ENCODE measurements around the gene SLC26A2. TPM values are rescaled to one million over a fixed set of nuclear protein-coding genes. Genes with fewer than 3 reads are reported as not detected.

Gene SLC26A2
- total and polyA plus RNA-seq, 2 donors (not counting 1 experiment from before 2014, with no cell fraction given): 2.1 to 13.2 TPM

DNA sequence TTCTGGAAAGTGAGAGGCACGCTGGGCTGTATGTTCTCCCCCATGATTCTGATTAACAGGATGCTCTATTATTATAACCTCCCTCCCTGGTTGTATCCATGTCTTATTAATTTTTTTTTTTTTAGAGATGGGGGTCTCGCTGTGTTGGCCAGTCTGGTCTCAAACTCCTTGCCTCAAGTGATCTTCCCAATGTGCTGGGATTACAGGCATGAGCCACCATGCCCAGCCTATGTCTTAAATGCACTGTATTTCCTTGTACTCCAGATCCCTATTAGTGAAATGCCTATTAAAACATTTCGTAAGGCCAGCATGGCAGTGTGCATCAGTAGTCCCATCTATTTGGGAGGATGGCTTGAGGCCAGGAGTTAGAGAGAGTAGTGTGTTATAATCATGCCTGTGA is 32.9 kb downstream of the SLC26A2 start:
- H3K27ac ChIP-seq (ENCODE audit: low read length in 2 of 2): no peak overlapping the region
- no peaks in the 10 kb centered on the region for H4K20me1 ChIP-seq (ENCODE audit: control insufficient read depth, insufficient read depth, low read length, poor library complexity, severe bottlenecking)
- no CpG with 5 or more reads among the region's 3 CpGs for WGBS (ENCODE audit: insufficient coverage)
- H3K9ac ChIP-seq (ENCODE audit: low read length): no peak overlapping the region
- no peaks in the 10 kb centered on the region for H3K9me3 Mint-ChIP-seq (ENCODE audit: insufficient read depth)
- H3K4me1 Mint-ChIP-seq: no peaks in the 10 kb centered on the region
- POLR2A ChIA-PET: interaction anchor here (0.8 kb wide), 1 partner anchor 12 kb away, joined by 3 read pairs; no protein-coding TSS in a partner anchor
- CTCF ChIA-PET: interaction anchor here (0.8 to 5.2 kb wide), 11 partner anchors 9 to 359 kb away, joined by 3 to 194 read pairs (median 6); partner anchors contain the start of gene PPARGC1B
- peaks cover 0 to 14% of the 10 kb centered on the region in 2 experiments for H3K36me3 ChIP-seq (replicated peaks in 1 of 2; ENCODE audit: control extremely low read depth in 1 of 2, control insufficient read depth in 1 of 2, extremely low read depth in 1 of 2, insufficient read depth in 2 of 2, low read length in 1 of 2)
- ATAC-seq (ENCODE audit: low read depth): no peak
- H3K4me1 ChIP-seq (ENCODE audit: control insufficient read depth in 2 of 2, insufficient read depth in 2 of 2, low read length in 2 of 2): no peaks in the 10 kb centered on the region
- no peaks in the 10 kb centered on the region for H3K9me3 ChIP-seq (ENCODE audit: control extremely low read depth in 1 of 3, control insufficient read depth in 2 of 3, insufficient read depth in 1 of 3, low read length in 2 of 3)
- no peak overlapping the region for H3K4me3 Mint-ChIP-seq
- H3K27me3 Mint-ChIP-seq: no peaks in the 10 kb centered on the region
- TF ChIP-seq, protein P1, sequence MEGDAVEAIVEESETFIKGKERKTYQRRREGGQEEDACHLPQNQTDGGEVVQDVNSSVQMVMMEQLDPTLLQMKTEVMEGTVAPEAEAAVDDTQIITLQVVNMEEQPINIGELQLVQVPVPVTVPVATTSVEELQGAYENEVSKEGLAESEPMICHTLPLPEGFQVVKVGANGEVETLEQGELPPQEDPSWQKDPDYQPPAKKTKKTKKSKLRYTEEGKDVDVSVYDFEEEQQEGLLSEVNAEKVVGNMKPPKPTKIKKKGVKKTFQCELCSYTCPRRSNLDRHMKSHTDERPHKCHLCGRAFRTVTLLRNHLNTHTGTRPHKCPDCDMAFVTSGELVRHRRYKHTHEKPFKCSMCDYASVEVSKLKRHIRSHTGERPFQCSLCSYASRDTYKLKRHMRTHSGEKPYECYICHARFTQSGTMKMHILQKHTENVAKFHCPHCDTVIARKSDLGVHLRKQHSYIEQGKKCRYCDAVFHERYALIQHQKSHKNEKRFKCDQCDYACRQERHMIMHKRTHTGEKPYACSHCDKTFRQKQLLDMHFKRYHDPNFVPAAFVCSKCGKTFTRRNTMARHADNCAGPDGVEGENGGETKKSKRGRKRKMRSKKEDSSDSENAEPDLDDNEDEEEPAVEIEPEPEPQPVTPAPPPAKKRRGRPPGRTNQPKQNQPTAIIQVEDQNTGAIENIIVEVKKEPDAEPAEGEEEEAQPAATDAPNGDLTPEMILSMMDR (IDR thresholded peaks at IDR 0.05): no peak
- TF ChIP-seq EZH2 (IDR thresholded peaks at IDR 0.05; ENCODE audit: borderline replicate concordance, insufficient read depth, low read depth, low read length, poor library complexity, severe bottlenecking): no peak
- no peaks in the 10 kb centered on the region for H3K27me3 ChIP-seq (replicated peaks in 1 of 4; ENCODE audit: control extremely low read depth in 1 of 4, control insufficient read depth in 3 of 4, insufficient read depth in 4 of 4, low read length in 3 of 4)
- H3K79me2 ChIP-seq (ENCODE audit: control insufficient read depth, insufficient read depth, low read length): no peaks in the 10 kb centered on the region
- intact Hi-C loops (cut with micrococcal nuclease): loop anchor here (10.0 kb wide), 1 partner anchor 639 kb away; the partner anchor contains the start of gene PCYOX1L
- DNase-seq: no peak
- H3K4me3 ChIP-seq (ENCODE audit: control extremely low read depth in 1 of 5, extremely low read depth in 1 of 5, insufficient read depth in 1 of 5, low read depth in 2 of 5, low read length in 4 of 5): no peak overlapping the region
- no peak overlapping the region for H3K27ac Mint-ChIP-seq
- H3K4me2 ChIP-seq (replicated peaks; ENCODE audit: low read depth, low read length, poor library complexity, severe bottlenecking): no peak overlapping the region
- no peak overlapping the region for H2AFZ ChIP-seq (ENCODE audit: insufficient read depth, low read depth, low read length, poor library complexity, severe bottlenecking)

DNA sequence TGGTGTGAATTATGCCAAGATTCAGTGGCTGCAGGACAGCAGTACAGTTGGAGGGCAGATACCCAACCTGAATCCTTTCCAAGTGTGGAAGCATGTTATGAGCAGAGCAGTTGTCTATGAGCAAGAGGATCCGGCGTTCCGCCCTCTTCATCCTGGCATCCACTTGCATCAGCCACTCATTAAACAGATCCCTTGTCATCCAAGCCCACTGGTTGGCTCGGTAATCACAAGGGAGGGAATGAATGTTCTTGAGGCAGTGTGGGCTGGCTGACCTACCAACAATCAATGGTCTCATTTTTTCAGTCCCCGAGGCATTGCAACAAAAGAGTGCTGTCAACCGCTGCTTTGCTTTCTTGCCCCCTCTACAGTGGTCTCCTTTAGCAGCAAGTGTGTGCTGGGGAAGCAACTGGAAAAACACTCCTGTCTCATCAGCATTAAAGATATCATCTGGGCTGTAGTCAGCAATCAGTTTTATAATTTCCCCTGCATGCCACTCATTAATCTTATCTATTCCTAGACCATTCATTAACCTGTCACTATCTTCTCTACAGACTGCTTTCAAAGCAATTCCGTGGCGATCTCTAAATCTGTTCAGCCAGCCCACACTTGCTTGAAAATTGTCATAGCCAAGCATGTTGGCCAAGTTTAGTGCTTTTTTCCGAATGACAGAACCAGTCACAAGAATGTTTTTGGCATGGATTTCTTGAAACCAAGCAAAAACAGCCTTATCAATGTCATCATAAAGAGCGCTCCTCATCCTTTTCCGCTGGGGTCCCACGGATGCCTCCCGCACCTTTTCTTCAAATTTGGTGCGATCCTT is 35.0 kb downstream of the SLC26A2 start:
- no peak overlapping the region for H3K4me3 ChIP-seq (ENCODE audit: control extremely low read depth in 1 of 5, extremely low read depth in 1 of 5, insufficient read depth in 1 of 5, low read depth in 2 of 5, low read length in 4 of 5)
- no peak for ATAC-seq (ENCODE audit: low read depth)
- H4K20me1 ChIP-seq (ENCODE audit: control insufficient read depth, insufficient read depth, low read length, poor library complexity, severe bottlenecking): no peaks in the 10 kb centered on the region
- H3K27me3 ChIP-seq (replicated peaks in 1 of 4; ENCODE audit: control extremely low read depth in 1 of 4, control insufficient read depth in 3 of 4, insufficient read depth in 4 of 4, low read length in 3 of 4): no peaks in the 10 kb centered on the region
- peaks cover 0 to 14% of the 10 kb centered on the region in 2 experiments for H3K36me3 ChIP-seq (replicated peaks in 1 of 2; ENCODE audit: control extremely low read depth in 1 of 2, control insufficient read depth in 1 of 2, extremely low read depth in 1 of 2, insufficient read depth in 2 of 2, low read length in 1 of 2)
- WGBS (ENCODE audit: insufficient coverage): 100% methylated on average over 5 of the region's 14 CpGs
- no peak overlapping the region for H2AFZ ChIP-seq (ENCODE audit: insufficient read depth, low read depth, low read length, poor library complexity, severe bottlenecking)
- intact Hi-C loops (cut with micrococcal nuclease): loop anchor here (10.0 kb wide), 1 partner anchor 641 kb away; the partner anchor contains the start of gene PCYOX1L
- H3K27ac ChIP-seq (ENCODE audit: low read length in 2 of 2): no peak overlapping the region
- H3K9me3 ChIP-seq (ENCODE audit: control extremely low read depth in 1 of 3, control insufficient read depth in 2 of 3, insufficient read depth in 1 of 3, low read length in 2 of 3): no peaks in the 10 kb centered on the region
- H3K4me1 ChIP-seq (ENCODE audit: control insufficient read depth in 2 of 2, insufficient read depth in 2 of 2, low read length in 2 of 2): peaks cover 5 to 8% of the 10 kb centered on the region in 2 donors
- Mint-ChIP-seq H3K27ac (no peak overlapping the region), H3K27me3 (no peaks in the 10 kb centered on the region), H3K4me1 (peaks cover 12% of the 10 kb centered on the region), H3K9me3 (ENCODE audit: insufficient read depth) (no peaks in the 10 kb centered on the region), H3K4me3 (no peak overlapping the region)
- ChIA-PET POLR2A (no interaction called here), CTCF (interaction anchor here (2.3 kb wide), 2 partner anchors 161 to 164 kb away, joined by 8 to 14 read pairs; no protein-coding TSS in a partner anchor)
- no peak for DNase-seq
- TF ChIP-seq, protein P1 (IDR thresholded peaks at IDR 0.05): no peak
- no peak for TF ChIP-seq EZH2 (IDR thresholded peaks at IDR 0.05; ENCODE audit: borderline replicate concordance, insufficient read depth, low read depth, low read length, poor library complexity, severe bottlenecking)
- H3K4me2 ChIP-seq (replicated peaks; ENCODE audit: low read depth, low read length, poor library complexity, severe bottlenecking): no peak overlapping the region
- no peak overlapping the region for H3K9ac ChIP-seq (ENCODE audit: low read length)
- no peaks in the 10 kb centered on the region for H3K79me2 ChIP-seq (ENCODE audit: control insufficient read depth, insufficient read depth, low read length)

All from B cell (primary cell).